Peyer's patch (tissue), 4 donors: ENCODE measurements around the gene UGT1A9. TPM values are rescaled to one million over a fixed set of nuclear protein-coding genes. Genes with fewer than 3 reads are reported as not detected.

Experiments used
- DNase-seq, 3 donors: peaks; one replicate each; pipeline ENCODE4 v3.0.0-alpha.2; 2017 to 2019
- H3K27ac ChIP-seq, 4 donors: fragments of 200-600 bp; sonication (generic); one replicate each; pipeline ENCODE4 v1.5.1; 2016 to 2019
- H3K27me3 ChIP-seq, 2 donors: fragments of 200-600 bp; sonication (generic); one replicate each; pipeline ENCODE4 v1.5.1; 2019
- H3K36me3 ChIP-seq, 3 donors: fragments of 200-600 bp; sonication (generic); one replicate each; pipeline ENCODE4 v1.5.1; 2016 to 2019
- H3K4me1 ChIP-seq, 4 donors: fragments of 200-600 bp; sonication (generic); one replicate each; pipeline ENCODE4 v1.5.1; 2016 to 2019
- H3K4me3 ChIP-seq, 4 donors: fragments of 200-600 bp; sonication (generic); 1 replicate in 3 of 4; 2 replicates in 1 of 4; pipeline ENCODE4 v1.5.1; 2016 to 2019; ENCODE audit warnings: mild to moderate bottlenecking in 1 of 4
- H3K9me3 ChIP-seq, 4 donors: fragments of 200-600 bp; sonication (generic); one replicate each; pipeline ENCODE4 v1.5.1; 2016 to 2019; ENCODE audit warnings: mild to moderate bottlenecking in 1 of 4
- CTCF ChIP-seq, 6 experiments: fragments of 450-650 bp in 4 of 6; fragments of 200-600 bp in 2 of 6; sonication (generic) in 1 of 6; IDR thresholded peaks; one replicate each; pipeline ENCODE4 v1.5.1; 2017 to 2019; ENCODE audit warnings: antibody characterized with exemption in 6 of 6, mild to moderate bottlenecking in 3 of 6, moderate library complexity in 1 of 6
- POLR2A ChIP-seq, 2 donors: fragments of 450-650 bp; IDR thresholded peaks; one replicate each; pipeline ENCODE4 v1.5.1; 2017; ENCODE audit warnings: antibody characterized with exemption in 2 of 2, mild to moderate bottlenecking in 2 of 2, moderate library complexity in 2 of 2
- total RNA-seq, 4 donors: library from RNA; depleted of rRNA; stranded (reverse); fragments of >200 nt; gene quantifications; one replicate each; pipeline ENCODE4 v1.1.0, GENCODE V29; 2016

Gene UGT1A9
- total RNA-seq, 4 donors from 2014 or later, result 4.1 to 17.3 (median 14.1) TPM

- no peak for DNase-seq
- Histone ChIP-seq H3K9me3 (no peaks in the 10 kb centered on the region), H3K4me3 (no peak overlapping the region), H3K36me3 (peaks cover 0 to 5% (median 0%) of the 10 kb centered on the region in 3 donors), H3K27me3 (no peaks in the 10 kb centered on the region), H3K4me1 (no peaks in the 10 kb centered on the region), H3K27ac (no peak overlapping the region)
- TF ChIP-seq POLR2A (IDR thresholded peaks at IDR 0.05) (no peak), CTCF (IDR thresholded peaks at IDR 0.05) (no peak)
Measured at GRCh38 chr2:233769260-233769659, 97.6 kb downstream of the UGT1A9 start.

- Histone ChIP-seq H3K27me3 (no peaks in the 10 kb centered on the region), H3K9me3 (no peaks in the 10 kb centered on the region), H3K4me1 (no peaks in the 10 kb centered on the region), H3K36me3 (peaks cover 0 to 5% (median 0%) of the 10 kb centered on the region in 3 donors), H3K27ac (no peak overlapping the region), H3K4me3 (no peak overlapping the region)
- no peak for TF ChIP-seq CTCF (IDR thresholded peaks at IDR 0.05)
- TF ChIP-seq POLR2A (IDR thresholded peaks at IDR 0.05), result no peak
- DNase-seq, result no peak
Measured at GRCh38 chr2:233772153-233772552, 100.5 kb downstream of the UGT1A9 start.

GRCh38 chr2:233772583-233772982 is 100.9 kb downstream of the UGT1A9 start:
- DNase-seq, result no peak
- H3K27me3 ChIP-seq, result no peaks in the 10 kb centered on the region
- no peaks in the 10 kb centered on the region for H3K9me3 ChIP-seq
- H3K36me3 ChIP-seq, result peaks cover 0 to 5% (median 0%) of the 10 kb centered on the region in 3 donors
- no peak overlapping the region for H3K27ac ChIP-seq
- H3K4me3 ChIP-seq, result no peak overlapping the region
- no peaks in the 10 kb centered on the region for H3K4me1 ChIP-seq
- TF ChIP-seq CTCF (IDR thresholded peaks at IDR 0.05) (no peak), POLR2A (IDR thresholded peaks at IDR 0.05) (no peak)

- Histone ChIP-seq H3K27me3 (no peaks in the 10 kb centered on the region), H3K4me3 (no peak overlapping the region), H3K36me3 (no peaks in the 10 kb centered on the region), H3K27ac (no peak overlapping the region), H3K4me1 (no peaks in the 10 kb centered on the region), H3K9me3 (no peaks in the 10 kb centered on the region)
- no peak for DNase-seq
- TF ChIP-seq POLR2A (IDR thresholded peaks at IDR 0.05), result no peak
- no peak for TF ChIP-seq CTCF (IDR thresholded peaks at IDR 0.05)
Measured at GRCh38 chr2:233773854-233774253, 102.2 kb downstream of the UGT1A9 start.

- TF ChIP-seq POLR2A (IDR thresholded peaks at IDR 0.05) (no peak), CTCF (IDR thresholded peaks at IDR 0.05) (no peak)
- Histone ChIP-seq H3K27ac (no peak overlapping the region), H3K4me1 (no peaks in the 10 kb centered on the region), H3K36me3 (no peaks in the 10 kb centered on the region), H3K4me3 (no peak overlapping the region), H3K9me3 (no peaks in the 10 kb centered on the region), H3K27me3 (no peaks in the 10 kb centered on the region)
- DNase-seq, result no peak
Measured at GRCh38 chr2:233775414-233775813, 103.7 kb downstream of the UGT1A9 start.

- H3K4me1 ChIP-seq, result no peaks in the 10 kb centered on the region
- no peak within 1 kb of the TSS for H3K27ac ChIP-seq
- TF ChIP-seq CTCF (IDR thresholded peaks at IDR 0.05) (no peak), POLR2A (IDR thresholded peaks at IDR 0.05) (no peak)
- H3K9me3 ChIP-seq, result no peaks in the 10 kb centered on the region
- H3K36me3 ChIP-seq, result no peaks in the 10 kb centered on the region
- no peak within 1 kb of the TSS for H3K4me3 ChIP-seq
- no peak for DNase-seq
- H3K27me3 ChIP-seq, result no peaks in the 10 kb centered on the region
Measured at GRCh38 chr2:233778030-233778429, 106.3 kb downstream of the UGT1A9 start, which contains the start of gene MROH2A. TSS of gene MROH2A (plus strand) at chr2:233778330. CDS start at chr2:233779359, 1,029 bp downstream.
